Stomach (tissue), 4 donors: ENCODE data around the gene LIPE.

Experiments used
- POLR2A ChIP-seq, 4 donors: fragments of 450-650 bp; IDR thresholded peaks; one replicate each; pipeline ENCODE4 v1.6.1; 2016; ENCODE audit warnings: antibody characterized with exemption in 4 of 4, control low read depth in 2 of 4, mild to moderate bottlenecking in 1 of 4, moderate library complexity in 1 of 4
- POLR2AphosphoS5 ChIP-seq, 3 donors: sonication (generic); formaldehyde crosslinking; IDR thresholded peaks; one replicate each; pipeline ENCODE4 v1.6.1; 2016; ENCODE audit warnings: antibody characterized with exemption in 3 of 3
- TF ChIP-seq, protein P1 (sequence below), 7 experiments: fragments of 450-650 bp in 4 of 7; fragments of 200-600 bp in 3 of 7; sonication (generic) in 3 of 7; IDR thresholded peaks; one replicate each; pipeline ENCODE4 v1.5.1; 2016 to 2019; ENCODE audit warnings: antibody characterized with exemption in 7 of 7, control low read depth in 2 of 7, mild to moderate bottlenecking in 1 of 7

DNA sequence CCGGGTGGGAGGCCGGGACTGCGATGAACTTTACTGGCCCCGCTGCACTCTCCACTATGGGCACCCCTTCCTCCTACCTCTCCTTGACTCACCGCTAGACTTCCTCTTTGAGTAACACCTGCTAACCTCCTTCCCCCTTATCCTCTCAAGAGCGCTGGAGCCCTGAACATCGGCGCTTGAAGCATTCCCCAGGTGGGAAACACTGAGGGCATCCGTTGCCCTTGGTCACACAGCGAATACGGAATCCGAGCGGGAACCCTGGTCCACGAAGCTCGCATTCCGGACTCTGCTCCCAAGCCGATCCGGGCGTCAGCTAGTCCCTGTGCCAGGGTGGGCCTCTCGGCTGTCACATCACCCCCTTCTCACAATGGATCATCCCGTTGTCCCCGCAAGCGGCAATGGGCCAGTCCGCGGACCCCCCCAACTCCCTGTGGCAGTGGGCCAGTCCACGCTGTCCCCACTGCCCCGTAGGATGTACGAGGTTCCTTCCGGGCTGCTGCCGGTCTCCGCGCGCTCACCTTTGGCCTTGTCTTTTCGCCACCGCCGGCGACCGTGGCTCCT lies 4.2 kb downstream of the LIPE start:
- TF ChIP-seq, protein P1, sequence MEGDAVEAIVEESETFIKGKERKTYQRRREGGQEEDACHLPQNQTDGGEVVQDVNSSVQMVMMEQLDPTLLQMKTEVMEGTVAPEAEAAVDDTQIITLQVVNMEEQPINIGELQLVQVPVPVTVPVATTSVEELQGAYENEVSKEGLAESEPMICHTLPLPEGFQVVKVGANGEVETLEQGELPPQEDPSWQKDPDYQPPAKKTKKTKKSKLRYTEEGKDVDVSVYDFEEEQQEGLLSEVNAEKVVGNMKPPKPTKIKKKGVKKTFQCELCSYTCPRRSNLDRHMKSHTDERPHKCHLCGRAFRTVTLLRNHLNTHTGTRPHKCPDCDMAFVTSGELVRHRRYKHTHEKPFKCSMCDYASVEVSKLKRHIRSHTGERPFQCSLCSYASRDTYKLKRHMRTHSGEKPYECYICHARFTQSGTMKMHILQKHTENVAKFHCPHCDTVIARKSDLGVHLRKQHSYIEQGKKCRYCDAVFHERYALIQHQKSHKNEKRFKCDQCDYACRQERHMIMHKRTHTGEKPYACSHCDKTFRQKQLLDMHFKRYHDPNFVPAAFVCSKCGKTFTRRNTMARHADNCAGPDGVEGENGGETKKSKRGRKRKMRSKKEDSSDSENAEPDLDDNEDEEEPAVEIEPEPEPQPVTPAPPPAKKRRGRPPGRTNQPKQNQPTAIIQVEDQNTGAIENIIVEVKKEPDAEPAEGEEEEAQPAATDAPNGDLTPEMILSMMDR (IDR thresholded peaks at IDR 0.05), result no peak
- TF ChIP-seq POLR2A (IDR thresholded peaks at IDR 0.05) (no peak), POLR2AphosphoS5 (IDR thresholded peaks at IDR 0.05) (no peak)
